Aorta (tissue), 5 donors: ENCODE data around the gene TEAD1. TPM values are rescaled to one million over a fixed set of nuclear protein-coding genes. Genes with fewer than 3 reads are reported as not detected.

Experiments used
- ATAC-seq: fragments of 200-7000 bp; cut with Tn5 transposase; one replicate; pipeline ENCODE4 v1.9.1; 2022; ENCODE audit warnings: moderate library complexity; ENCODE audit not compliant: low FRiP score
- DNase-seq, 2 donors: peaks; one replicate each; pipeline ENCODE4 v3.0.0-alpha.2; 2020
- H3K27ac ChIP-seq, 2 donors: one replicate each; pipeline ENCODE4 v1.5.1; 2013; ENCODE audit warnings: low read length in 2 of 2, mild to moderate bottlenecking in 2 of 2, moderate library complexity in 2 of 2, control low read depth in 1 of 2, inconsistent platforms in 1 of 2, low read depth in 1 of 2
- H3K27me3 ChIP-seq, 2 donors: one replicate each; pipeline ENCODE4 v1.6.1; 2013; ENCODE audit warnings: control low read depth in 1 of 2, low read length in 1 of 2, mild to moderate bottlenecking in 1 of 2, moderate library complexity in 1 of 2; ENCODE audit not compliant: insufficient read depth in 2 of 2, control insufficient read depth in 1 of 2
- H3K36me3 ChIP-seq, 2 donors: one replicate each; pipeline ENCODE4 v1.6.1; 2013; ENCODE audit warnings: control low read depth in 1 of 2, low read length in 1 of 2, mild to moderate bottlenecking in 1 of 2; ENCODE audit not compliant: insufficient read depth in 2 of 2, control insufficient read depth in 1 of 2
- H3K4me1 ChIP-seq, 2 donors: one replicate each; pipeline ENCODE4 v1.6.1; 2013; ENCODE audit warnings: low read length in 2 of 2, control low read depth in 1 of 2, mild to moderate bottlenecking in 1 of 2, moderate library complexity in 1 of 2; ENCODE audit not compliant: insufficient read depth in 2 of 2, control insufficient read depth in 1 of 2
- H3K4me3 ChIP-seq, 2 donors: one replicate each; pipeline ENCODE4 v1.5.1; 2013; ENCODE audit warnings: low read length in 2 of 2, control low read depth in 1 of 2, mild to moderate bottlenecking in 1 of 2
- H3K9me3 ChIP-seq: one replicate; pipeline ENCODE4 v1.6.1; 2013; ENCODE audit warnings: mild to moderate bottlenecking, low read length; ENCODE audit not compliant: control insufficient read depth
- WGBS, 2 donors: extraction: QIAGEN DNeasy Blood & Tissue Kit; methylation state at CpG; one replicate each; pipeline ENCODE4 v1.1.7; 2013; 5-methylcytosine and 5-hydroxymethylcytosine counted together
- intact Hi-C, 2 donors: fragments of 100-400 bp; cut with DNase I; formaldehyde crosslinking; loops; one replicate each; pipeline versions ENCODE4 v1.14.2 to v1.15.0; 2022
- polyA plus RNA-seq, 2 donors: library from polyadenylated mRNA; stranded (reverse); fragments of 200-250 nt; gene quantifications; one replicate each; pipeline ENCODE4 v1.2.3, GENCODE V29; 2013
- total RNA-seq, 2 donors: library from RNA; stranded (reverse); fragmentation: NEBNext Ultra II Directional; extraction: Animal tissue kit (Norgen Biotek cat#: 25700); gene quantifications; one replicate each; pipeline ENCODE4 v1.2.1, GENCODE V29; 2021
- donor health status: healthy with polysubstance abuse.
- donor health status: Bipolar disorder and iron deficiency.
- donor health status: DM: no; HTN: no; CAD: no.
- donor health status: DM: no; HTN: no; CAD: no.
- donor health status: DM: yes; HTN: yes; CAD: no.

TEAD1 gene
- total and polyA plus RNA-seq, 4 donors: 10.8 to 64.9 (median 34.3) TPM

- ATAC-seq (peak; percentile 68), DNase-seq (peak; percentile 84 to 91)
- no peaks in the 10 kb centered on the region for H3K27me3 ChIP-seq
- H3K27ac ChIP-seq: peak overlapping the region in 1 of 2 donors; percentile 9
- H3K4me1 ChIP-seq: peaks cover 0 to 5% of the 10 kb centered on the region in 2 donors
- no peaks in the 10 kb centered on the region for H3K9me3 ChIP-seq
- WGBS, 2 donors: 12% methylated on average over 21 of the region's 21 CpGs
- H3K36me3 ChIP-seq: no peaks in the 10 kb centered on the region
- intact Hi-C loops: no loop called here
- no peak overlapping the region for H3K4me3 ChIP-seq
Observed at GRCh38 chr11:12680246-12680939, 6.2 kb downstream of the TEAD1 start.

DNA sequence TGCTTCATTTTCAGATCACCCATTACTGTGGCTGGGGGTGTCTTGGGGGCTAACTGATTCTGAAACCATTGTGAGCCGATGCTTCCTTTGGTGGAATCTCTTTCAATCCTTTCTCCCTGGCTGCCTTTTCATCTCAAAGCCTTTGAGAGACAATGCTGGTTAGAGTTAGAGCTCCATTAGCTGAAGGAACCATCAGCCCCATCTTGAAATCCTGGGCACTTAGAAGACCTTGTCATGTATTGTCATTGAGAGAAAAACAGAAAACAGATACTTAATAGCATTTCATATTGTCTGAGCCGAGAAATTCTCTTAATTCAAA is 6.7 kb downstream of the TEAD1 start:
- Histone ChIP-seq H3K4me3 (no peak overlapping the region), H3K36me3 (no peaks in the 10 kb centered on the region), H3K27ac (peak overlapping the region in 1 of 2 donors; percentile 9), H3K9me3 (no peaks in the 10 kb centered on the region), H3K4me1 (peaks cover 1 to 5% of the 10 kb centered on the region in 2 donors), H3K27me3 (no peaks in the 10 kb centered on the region)
- DNase-seq (no peak), ATAC-seq (no peak)
- WGBS, 2 donors: 83 to 91% methylated on average over 2 of the region's 2 CpGs
- intact Hi-C loops: no loop called here

- no peaks in the 10 kb centered on the region for H3K9me3 ChIP-seq
- H3K27me3 ChIP-seq: no peaks in the 10 kb centered on the region
- no peak overlapping the region for H3K4me3 ChIP-seq
- H3K4me1 ChIP-seq: peaks cover 2% of the 10 kb centered on the region in 2 donors
- no peak overlapping the region for H3K27ac ChIP-seq
- DNase-seq (no peak), ATAC-seq (no peak)
- intact Hi-C loops: no loop called here
- 97 to 98% methylated on average over 4 of the region's 4 CpGs for WGBS, 2 donors
- H3K36me3 ChIP-seq: no peaks in the 10 kb centered on the region
Observed at GRCh38 chr11:12681466-12681865, 7.2 kb downstream of the TEAD1 start.

DNA sequence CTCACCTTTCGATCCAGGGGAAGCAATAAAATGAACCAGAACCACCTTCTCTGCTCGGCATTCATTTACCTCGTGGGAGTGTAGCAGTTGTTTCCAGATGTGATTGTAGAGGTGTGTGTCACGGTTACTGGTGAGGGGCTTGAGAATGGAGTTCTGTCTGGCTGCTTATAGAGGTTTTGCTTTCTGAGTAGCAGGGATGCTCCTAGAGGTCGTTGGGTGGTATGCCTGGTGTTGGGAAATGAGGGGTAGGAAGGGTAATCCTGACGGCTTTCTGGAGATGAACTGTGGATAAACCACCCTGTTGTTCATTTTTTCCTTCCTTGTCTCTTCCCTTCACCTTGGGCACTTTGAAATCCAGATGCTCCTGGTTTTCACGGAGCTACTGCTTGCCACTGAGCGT is 8.1 kb downstream of the TEAD1 start:
- no peaks in the 10 kb centered on the region for H3K9me3 ChIP-seq
- H3K36me3 ChIP-seq: no peaks in the 10 kb centered on the region
- no peak overlapping the region for H3K27ac ChIP-seq
- 83 to 84% methylated on average over 8 of the region's 8 CpGs for WGBS, 2 donors
- ATAC-seq: no peak
- no peaks in the 10 kb centered on the region for H3K27me3 ChIP-seq
- no peak for DNase-seq
- intact Hi-C loops: no loop called here
- H3K4me1 ChIP-seq: peaks cover 2% of the 10 kb centered on the region in 2 donors
- H3K4me3 ChIP-seq: no peak overlapping the region

DNA sequence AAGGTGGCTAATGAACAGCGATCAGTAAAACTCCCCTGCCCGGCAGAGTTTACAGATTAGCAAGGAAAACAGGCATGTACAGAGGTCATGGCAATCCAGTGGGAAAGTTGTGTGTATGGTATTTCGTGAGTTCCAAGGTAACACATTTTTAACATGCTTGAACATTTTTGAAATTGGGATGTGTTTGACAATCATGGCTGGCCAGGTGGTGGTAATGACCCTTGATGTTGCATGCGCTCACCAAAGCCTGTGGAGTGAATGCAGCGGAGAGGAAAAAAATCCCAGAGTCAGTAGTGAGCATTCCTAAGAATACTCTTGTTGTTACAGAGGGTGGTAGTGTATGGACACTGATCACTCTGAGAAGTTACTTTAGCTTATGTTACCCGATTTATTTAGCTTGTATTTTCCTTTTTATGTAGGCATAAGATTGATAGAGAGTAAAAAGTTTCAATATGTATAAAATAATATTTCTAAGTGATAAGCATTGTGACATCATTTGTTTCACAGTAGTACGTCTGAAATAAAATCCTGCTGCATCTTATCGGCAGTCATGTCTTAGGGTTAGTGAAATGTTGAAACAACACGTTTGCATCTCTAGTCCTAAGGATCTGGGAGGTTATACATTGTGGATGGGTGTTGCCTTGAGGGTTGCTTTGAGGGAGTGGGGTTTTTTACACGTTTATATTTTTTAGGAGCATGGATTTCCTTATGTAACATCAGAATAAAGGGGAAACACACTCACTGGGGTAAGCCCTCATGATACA is 8.7 kb downstream of the TEAD1 start:
- no peaks in the 10 kb centered on the region for H3K36me3 ChIP-seq
- 72 to 81% methylated on average over 10 of the region's 10 CpGs for WGBS, 2 donors
- ATAC-seq (no peak), DNase-seq (no peak)
- H3K4me1 ChIP-seq: peaks cover 5% of the 10 kb centered on the region in 2 donors
- no peaks in the 10 kb centered on the region for H3K9me3 ChIP-seq
- intact Hi-C loops: no loop called here
- H3K4me3 ChIP-seq: no peak overlapping the region
- no peak overlapping the region for H3K27ac ChIP-seq
- H3K27me3 ChIP-seq: no peaks in the 10 kb centered on the region

GRCh38 chr11:12683874-12684273 is 9.7 kb downstream of the TEAD1 start:
- H3K36me3 ChIP-seq: no peaks in the 10 kb centered on the region
- intact Hi-C loops: no loop called here
- peaks cover 5 to 6% of the 10 kb centered on the region in 2 donors for H3K4me1 ChIP-seq
- H3K27ac ChIP-seq: no peak overlapping the region
- WGBS, 2 donors: 76 to 94% methylated on average over 5 of the region's 5 CpGs
- ATAC-seq (no peak), DNase-seq (no peak)
- H3K4me3 ChIP-seq: no peak overlapping the region
- H3K27me3 ChIP-seq: no peaks in the 10 kb centered on the region
- no peaks in the 10 kb centered on the region for H3K9me3 ChIP-seq

DNA sequence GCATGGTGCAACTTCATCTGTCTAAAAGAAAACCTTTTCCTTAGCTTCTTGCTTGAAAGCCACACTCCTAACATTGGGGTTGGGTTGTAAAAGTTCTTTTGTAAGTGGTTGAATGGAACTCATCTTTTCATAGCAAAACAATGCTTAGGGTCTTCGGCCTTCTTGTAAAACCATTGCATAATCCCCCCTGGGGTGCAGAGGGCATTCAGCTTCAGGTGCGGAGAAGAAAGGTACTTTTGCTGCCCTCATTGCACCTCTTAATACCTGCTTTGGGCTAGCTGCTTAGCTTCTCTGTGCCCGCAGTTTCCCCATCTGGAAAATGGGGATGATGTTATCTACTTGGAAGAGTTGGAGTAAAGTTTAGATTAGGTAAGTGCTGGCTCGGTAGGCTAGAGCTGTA is 10.1 kb downstream of the TEAD1 start:
- Histone ChIP-seq H3K36me3 (no peaks in the 10 kb centered on the region), H3K27me3 (no peaks in the 10 kb centered on the region), H3K27ac (no peak overlapping the region), H3K4me1 (peaks cover 6 to 7% of the 10 kb centered on the region in 2 donors), H3K9me3 (no peaks in the 10 kb centered on the region), H3K4me3 (no peak overlapping the region)
- DNase-seq (no peak), ATAC-seq (no peak)
- WGBS, 2 donors: 87% methylated on average over 4 of the region's 4 CpGs
- intact Hi-C loops: no loop called here

DNA sequence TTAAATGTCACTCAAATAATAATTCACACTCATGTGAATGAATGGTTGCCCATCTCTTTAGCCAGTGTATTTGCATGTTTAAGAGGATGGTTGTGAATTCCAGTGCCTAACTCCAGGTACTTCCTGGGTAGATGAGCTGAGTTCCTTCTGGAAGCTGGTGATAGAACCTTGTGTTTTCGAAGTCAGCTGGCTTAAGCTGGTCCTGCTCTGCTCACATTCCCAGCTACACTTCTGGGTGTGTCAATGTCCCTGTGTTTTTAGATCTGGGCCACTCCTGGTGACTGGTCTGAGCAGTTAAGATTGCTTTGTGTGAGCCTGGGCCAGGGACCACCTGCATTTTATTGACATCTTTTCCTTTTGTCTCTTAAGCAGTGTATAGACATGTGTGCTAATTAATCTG is 10.6 kb downstream of the TEAD1 start:
- H3K36me3 ChIP-seq: no peaks in the 10 kb centered on the region
- no peak for ATAC-seq
- DNase-seq: no peak
- H3K27ac ChIP-seq: no peak overlapping the region
- WGBS, 2 donors: 69 to 85% methylated on average over 1 of the region's 1 CpG
- no peaks in the 10 kb centered on the region for H3K9me3 ChIP-seq
- no peaks in the 10 kb centered on the region for H3K27me3 ChIP-seq
- no peak overlapping the region for H3K4me3 ChIP-seq
- intact Hi-C loops: no loop called here
- peaks cover 6 to 8% of the 10 kb centered on the region in 2 donors for H3K4me1 ChIP-seq

- H3K27ac ChIP-seq: no peak overlapping the region
- no peaks in the 10 kb centered on the region for H3K27me3 ChIP-seq
- intact Hi-C loops: no loop called here
- 81 to 82% methylated on average over 3 of the region's 3 CpGs for WGBS, 2 donors
- H3K4me3 ChIP-seq: no peak overlapping the region
- peaks cover 6 to 8% of the 10 kb centered on the region in 2 donors for H3K4me1 ChIP-seq
- H3K36me3 ChIP-seq: no peaks in the 10 kb centered on the region
- ATAC-seq (no peak), DNase-seq (no peak)
- H3K9me3 ChIP-seq: no peaks in the 10 kb centered on the region
Observed at GRCh38 chr11:12685229-12685628, 11.0 kb downstream of the TEAD1 start.
